Activated T-cell treated with anti-CD3 and anti-CD28 coated beads, Interleukin-2, amount 50 U/mL, for 72 hours (primary cell): ENCODE results near the gene SMOC1. TPM values are rescaled to one million over a fixed set of nuclear protein-coding genes. Genes with fewer than 3 reads are reported as not detected.

Experiments used
- ATAC-seq, 2 donors: fragments of 150-1000 bp; cut with Tn5 transposase; replicated peaks in 1 of 2; 2 replicates each; pipeline ENCODE4 v1.10.0; 2021; ENCODE audit warnings: moderate library complexity in 2 of 2, mild to moderate bottlenecking in 1 of 2
- DNase-seq, 2 donors: peaks; one replicate each; pipeline ENCODE4 v3.0.0; 2021 to 2022; ENCODE audit warnings: mixed read lengths in 1 of 2
- H3K27ac Mint-ChIP-seq: one replicate; pipeline ENCODE4 v1.8.0; 2022; ENCODE audit warnings: mild to moderate bottlenecking, moderate library complexity, mixed read lengths
- H3K27me3 Mint-ChIP-seq: one replicate; pipeline ENCODE4 v1.8.0; 2022; ENCODE audit warnings: low read depth, mixed read lengths
- H3K36me3 Mint-ChIP-seq, 2 donors: one replicate each; pipeline ENCODE4 v1.8.0; 2022; ENCODE audit warnings: mixed read lengths in 2 of 2, mild to moderate bottlenecking in 1 of 2; ENCODE audit not compliant: insufficient read depth in 2 of 2
- H3K4me1 Mint-ChIP-seq: one replicate; pipeline ENCODE4 v1.8.0; 2022; ENCODE audit warnings: low read depth, mixed read lengths
- H3K4me3 Mint-ChIP-seq, 2 donors: one replicate each; pipeline ENCODE4 v1.8.0; 2022; ENCODE audit warnings: mild to moderate bottlenecking in 2 of 2, mixed read lengths in 2 of 2, moderate library complexity in 2 of 2
- H3K9me3 Mint-ChIP-seq, 2 donors: one replicate each; pipeline ENCODE4 v1.8.0; 2022; ENCODE audit warnings: mixed read lengths in 2 of 2
- total RNA-seq, 2 donors: library from RNA; stranded (reverse); gene quantifications; one replicate each; pipeline ENCODE4 v1.2.3, GENCODE V29; 2022

Gene SMOC1
- total RNA-seq, 2 donors from 2014 or later, result not detected

DNA sequence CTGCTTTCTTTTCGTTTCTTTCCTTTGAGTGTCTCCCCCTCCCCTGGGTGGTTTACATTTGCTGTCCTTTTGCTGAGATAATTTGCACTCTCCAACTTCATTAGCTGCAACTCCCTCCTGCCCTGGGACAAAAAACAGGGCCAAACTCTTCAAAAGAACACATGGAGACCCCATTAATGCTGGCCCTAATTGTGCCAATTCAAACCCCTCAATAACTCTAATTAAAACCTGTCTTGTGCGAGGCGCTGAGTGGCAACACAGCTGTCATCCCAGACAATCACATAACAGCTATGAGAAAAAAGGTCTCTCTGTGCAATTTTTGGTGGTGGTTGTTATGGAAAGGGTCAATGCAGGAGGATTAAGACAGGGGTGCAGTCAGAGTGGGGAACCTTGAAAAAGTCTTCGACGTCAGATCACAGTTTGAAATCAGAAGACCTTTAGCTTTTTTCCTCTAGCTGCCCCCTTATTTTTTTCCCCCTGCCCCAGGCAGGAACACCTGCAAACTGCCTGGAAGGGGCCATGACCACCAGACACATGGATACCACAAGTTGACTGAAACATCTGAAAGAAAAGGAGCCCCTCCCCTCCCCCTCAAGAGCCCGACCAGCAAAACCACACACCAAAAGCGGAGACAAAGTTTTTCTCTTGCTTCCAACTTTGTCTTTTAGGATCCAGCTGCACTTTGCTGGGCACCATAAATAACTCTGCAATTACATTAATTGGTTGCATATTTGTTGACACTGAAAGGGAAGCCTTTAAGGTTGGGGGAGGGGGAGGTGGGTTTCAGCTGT, 26.5 kb upstream of the SMOC1 start:
- H3K4me3 Mint-ChIP-seq, result no peak overlapping the region
- DNase-seq (no peak), ATAC-seq (no peak)
- H3K4me1 Mint-ChIP-seq, result no peaks in the 10 kb centered on the region
- no peak overlapping the region for H3K27ac Mint-ChIP-seq
- peaks cover 15% of the 10 kb centered on the region for H3K27me3 Mint-ChIP-seq
- no peaks in the 10 kb centered on the region for H3K36me3 Mint-ChIP-seq
- H3K9me3 Mint-ChIP-seq, result no peaks in the 10 kb centered on the region

DNA sequence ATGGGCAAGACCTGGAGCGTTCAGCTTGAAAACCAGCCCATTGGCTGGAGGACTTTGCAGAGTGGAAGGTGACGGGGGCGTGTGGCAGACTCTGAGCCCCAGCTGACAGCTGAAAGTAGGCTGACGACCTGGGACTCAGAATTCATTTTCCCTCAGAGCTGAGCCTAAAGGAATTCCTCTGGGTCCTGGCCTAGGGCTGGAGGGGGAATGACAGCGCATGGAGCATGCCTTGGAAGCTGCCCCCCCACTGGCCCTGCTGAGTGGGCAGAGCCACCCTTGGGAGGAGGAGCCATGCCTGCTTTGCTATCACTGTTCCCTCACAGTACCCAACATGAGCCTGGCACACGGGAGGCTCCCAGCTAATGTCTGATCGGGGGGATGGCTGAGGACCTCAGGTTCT, 25.4 kb upstream of the SMOC1 start:
- H3K36me3 Mint-ChIP-seq, result no peaks in the 10 kb centered on the region
- H3K27ac Mint-ChIP-seq, result no peak overlapping the region
- no peak overlapping the region for H3K4me3 Mint-ChIP-seq
- H3K27me3 Mint-ChIP-seq, result peaks cover 8% of the 10 kb centered on the region
- H3K9me3 Mint-ChIP-seq, result no peaks in the 10 kb centered on the region
- DNase-seq (no peak), ATAC-seq (no peak)
- no peaks in the 10 kb centered on the region for H3K4me1 Mint-ChIP-seq

DNA sequence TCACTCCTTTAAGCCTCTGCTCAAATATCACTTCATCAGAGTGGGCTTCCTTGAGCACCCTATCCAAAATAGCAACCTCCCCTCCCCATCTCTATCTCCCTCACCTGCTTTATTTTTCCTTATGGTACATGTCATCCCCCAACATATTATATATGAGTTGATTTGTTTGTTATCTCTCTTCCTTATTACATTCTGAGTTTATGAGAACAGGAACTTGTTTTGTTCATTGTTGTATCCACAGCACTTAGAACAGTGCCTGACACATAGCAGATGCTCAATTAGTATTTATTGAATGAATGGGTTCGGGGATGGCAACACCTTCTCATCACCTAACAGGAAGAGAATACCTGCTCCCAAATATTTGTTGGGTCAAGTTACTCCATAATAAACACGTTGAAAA, 24.6 kb upstream of the SMOC1 start:
- no peak overlapping the region for H3K27ac Mint-ChIP-seq
- no peaks in the 10 kb centered on the region for H3K9me3 Mint-ChIP-seq
- ATAC-seq (no peak), DNase-seq (no peak)
- no peaks in the 10 kb centered on the region for H3K36me3 Mint-ChIP-seq
- no peak overlapping the region for H3K4me3 Mint-ChIP-seq
- H3K27me3 Mint-ChIP-seq, result peaks cover 8% of the 10 kb centered on the region
- no peaks in the 10 kb centered on the region for H3K4me1 Mint-ChIP-seq

DNA sequence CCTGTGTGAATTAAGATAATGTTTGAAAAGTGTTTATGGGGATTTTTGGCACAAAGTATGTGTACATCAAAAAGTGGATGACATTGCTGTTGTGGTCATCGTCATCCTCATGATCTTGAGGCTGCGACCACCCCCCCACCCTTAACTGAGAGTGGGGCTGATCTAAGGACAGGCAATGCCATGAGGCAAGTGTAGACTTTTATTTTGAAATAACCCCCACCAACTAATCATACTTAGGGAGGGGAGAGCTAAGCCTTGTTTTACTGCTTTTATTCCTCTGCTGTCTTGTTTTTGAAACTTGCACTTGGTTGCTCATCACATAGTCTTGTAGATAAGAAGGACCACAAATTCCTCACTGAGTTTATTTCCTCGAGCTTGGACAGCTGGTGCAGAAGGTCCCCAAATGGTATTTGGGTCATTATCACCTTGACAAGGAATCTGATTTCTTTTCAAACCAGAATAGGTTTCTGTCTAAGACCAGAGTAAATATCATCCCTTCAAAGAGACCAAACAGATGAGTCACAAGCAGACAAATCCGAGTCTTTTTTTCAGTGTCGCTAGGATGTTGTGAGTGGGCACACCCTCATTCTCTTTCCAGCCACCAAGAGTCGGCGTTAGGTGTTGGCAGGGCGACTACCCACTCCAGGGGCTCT, 23.9 kb upstream of the SMOC1 start:
- Mint-ChIP-seq H3K27ac (no peak overlapping the region), H3K4me1 (no peaks in the 10 kb centered on the region), H3K27me3 (peaks cover 8% of the 10 kb centered on the region), H3K9me3 (no peaks in the 10 kb centered on the region), H3K36me3 (no peaks in the 10 kb centered on the region), H3K4me3 (no peak overlapping the region)
- no peak for ATAC-seq
- DNase-seq, result no peak

DNA sequence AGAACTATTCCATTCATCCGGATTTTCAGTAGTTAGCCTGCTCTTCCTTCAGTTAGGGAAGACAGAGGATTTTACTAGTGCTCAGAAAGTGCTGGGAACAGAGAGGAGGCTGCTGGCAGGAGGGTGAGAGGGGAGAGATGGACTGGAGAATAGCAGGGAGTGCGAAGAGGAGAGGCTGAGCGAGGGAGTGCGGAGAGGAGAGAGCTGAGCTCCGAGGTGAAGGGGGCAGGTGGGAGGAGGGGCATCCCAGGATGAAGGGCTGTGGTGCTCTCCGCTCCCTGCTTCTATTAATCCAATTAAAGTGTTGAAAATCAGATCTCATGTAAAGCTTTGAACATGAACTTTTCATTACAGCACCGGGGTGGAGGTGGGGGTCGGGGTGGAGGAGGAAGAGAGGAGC, 20.4 kb upstream of the SMOC1 start:
- no peak for ATAC-seq
- Mint-ChIP-seq H3K27ac (no peak overlapping the region), H3K9me3 (peaks cover 2% of the 10 kb centered on the region in 2 donors), H3K36me3 (peaks cover 2% of the 10 kb centered on the region in 2 donors), H3K27me3 (peaks cover 12% of the 10 kb centered on the region), H3K4me3 (no peak overlapping the region), H3K4me1 (no peaks in the 10 kb centered on the region)
- DNase-seq, result no peak

DNA sequence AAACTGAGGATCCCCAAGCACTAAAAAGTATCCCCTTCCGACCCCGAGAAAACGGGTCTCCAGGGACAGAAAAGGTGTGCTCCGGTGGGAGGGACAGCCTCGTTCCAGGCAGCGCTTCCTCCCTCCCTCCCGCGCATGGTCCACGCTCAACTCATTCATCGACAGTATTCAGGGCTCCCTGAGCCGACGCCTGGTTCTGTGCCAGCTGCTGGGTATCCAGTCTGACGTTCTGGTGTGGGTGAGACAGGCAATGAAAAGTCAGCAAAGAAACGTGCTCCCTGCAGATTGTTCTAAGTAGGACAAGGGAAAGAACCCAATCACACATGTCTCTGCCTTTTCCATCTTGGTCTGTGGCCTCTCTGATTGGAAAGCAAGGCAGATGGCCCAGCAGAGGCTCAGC, 19.6 kb upstream of the SMOC1 start:
- DNase-seq, result no peak
- Mint-ChIP-seq H3K4me1 (no peaks in the 10 kb centered on the region), H3K9me3 (peaks cover 3 to 6% of the 10 kb centered on the region in 2 donors), H3K27me3 (peaks cover 20% of the 10 kb centered on the region), H3K4me3 (no peak overlapping the region), H3K27ac (no peak overlapping the region), H3K36me3 (peaks cover 2 to 3% of the 10 kb centered on the region in 2 donors)
- ATAC-seq, result no peak

DNA sequence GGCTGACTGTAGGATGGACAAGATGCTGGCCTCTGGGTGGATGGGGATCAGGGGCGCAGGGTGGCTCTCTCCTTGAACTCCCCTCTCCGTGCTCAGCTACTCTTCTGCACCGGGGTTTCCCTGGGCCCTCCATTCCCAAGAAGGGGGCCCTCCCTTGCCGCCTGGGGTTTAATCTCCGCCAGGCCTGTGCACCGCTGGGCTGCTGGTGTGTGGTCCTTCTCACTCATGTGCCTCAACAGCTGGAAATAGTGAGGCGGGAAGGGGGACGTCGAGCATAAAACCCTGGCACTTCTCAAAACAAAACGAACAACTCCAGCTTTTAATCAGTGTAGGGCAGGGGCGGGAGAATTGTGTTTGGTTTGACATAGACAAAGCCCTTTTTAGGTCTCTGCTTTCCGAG, 19.0 kb upstream of the SMOC1 start:
- Mint-ChIP-seq H3K27me3 (peaks cover 21% of the 10 kb centered on the region), H3K36me3 (peaks cover 2 to 3% of the 10 kb centered on the region in 2 donors), H3K27ac (no peak overlapping the region), H3K4me1 (no peaks in the 10 kb centered on the region), H3K4me3 (no peak overlapping the region), H3K9me3 (peaks cover 4 to 9% of the 10 kb centered on the region in 2 donors)
- ATAC-seq (no peak), DNase-seq (no peak)

DNA sequence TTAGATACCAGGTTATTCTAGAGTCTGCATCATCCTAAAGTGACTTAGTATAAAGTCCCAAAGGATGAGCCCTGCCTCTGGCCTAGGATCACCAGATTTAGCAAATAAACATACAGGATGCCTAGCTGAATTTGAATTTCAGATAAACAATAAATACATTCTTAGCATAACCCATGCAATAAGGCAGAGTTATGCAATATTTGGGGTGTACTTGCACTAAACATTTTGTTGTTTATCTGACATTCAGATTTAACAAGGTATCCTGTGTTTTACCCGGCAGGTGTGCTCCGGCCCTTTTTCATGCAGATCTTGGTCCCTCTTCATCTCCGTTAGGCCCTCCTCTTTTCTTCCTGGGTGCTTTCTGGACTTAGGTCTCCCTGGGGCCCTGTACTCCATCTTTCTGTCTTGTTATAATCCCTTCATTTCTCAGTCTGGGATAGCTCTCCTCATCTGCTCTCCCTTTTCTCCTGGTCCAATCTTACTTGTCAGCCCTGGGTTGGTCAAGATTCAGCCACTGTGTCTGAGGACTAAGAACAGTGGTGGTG, 18.1 kb upstream of the SMOC1 start:
- H3K4me3 Mint-ChIP-seq, result no peak overlapping the region
- H3K27me3 Mint-ChIP-seq, result peaks cover 18% of the 10 kb centered on the region

DNA sequence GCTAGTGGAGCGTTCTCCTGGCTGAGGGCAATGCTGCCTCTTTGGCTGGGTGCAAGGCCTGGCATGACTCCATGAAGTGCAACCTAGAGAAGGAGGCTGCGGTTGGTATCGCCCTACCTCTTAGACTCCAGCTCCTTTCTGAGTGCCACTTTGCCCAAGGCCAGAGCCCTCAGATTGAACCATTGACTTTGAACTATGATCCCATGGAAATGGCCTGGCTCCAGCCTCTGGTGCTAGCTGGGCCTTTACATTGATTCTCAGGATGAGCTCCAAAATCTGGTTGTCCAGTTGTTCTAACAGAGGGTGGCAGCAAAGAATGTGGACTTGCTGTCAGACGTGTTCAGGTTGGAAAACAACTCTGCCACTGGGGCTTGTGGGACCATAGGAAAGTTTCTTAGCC, 16.1 kb upstream of the SMOC1 start:
- DNase-seq, result no peak

More for the DNA sequence above, 18.1 kb upstream of the SMOC1 start:
- DNase-seq (no peak), ATAC-seq (no peak)
- Mint-ChIP-seq H3K4me1 (no peaks in the 10 kb centered on the region), H3K9me3 (peaks cover 4 to 11% of the 10 kb centered on the region in 2 donors), H3K27ac (no peak overlapping the region), H3K36me3 (peaks cover 3 to 5% of the 10 kb centered on the region in 2 donors)

DNA sequence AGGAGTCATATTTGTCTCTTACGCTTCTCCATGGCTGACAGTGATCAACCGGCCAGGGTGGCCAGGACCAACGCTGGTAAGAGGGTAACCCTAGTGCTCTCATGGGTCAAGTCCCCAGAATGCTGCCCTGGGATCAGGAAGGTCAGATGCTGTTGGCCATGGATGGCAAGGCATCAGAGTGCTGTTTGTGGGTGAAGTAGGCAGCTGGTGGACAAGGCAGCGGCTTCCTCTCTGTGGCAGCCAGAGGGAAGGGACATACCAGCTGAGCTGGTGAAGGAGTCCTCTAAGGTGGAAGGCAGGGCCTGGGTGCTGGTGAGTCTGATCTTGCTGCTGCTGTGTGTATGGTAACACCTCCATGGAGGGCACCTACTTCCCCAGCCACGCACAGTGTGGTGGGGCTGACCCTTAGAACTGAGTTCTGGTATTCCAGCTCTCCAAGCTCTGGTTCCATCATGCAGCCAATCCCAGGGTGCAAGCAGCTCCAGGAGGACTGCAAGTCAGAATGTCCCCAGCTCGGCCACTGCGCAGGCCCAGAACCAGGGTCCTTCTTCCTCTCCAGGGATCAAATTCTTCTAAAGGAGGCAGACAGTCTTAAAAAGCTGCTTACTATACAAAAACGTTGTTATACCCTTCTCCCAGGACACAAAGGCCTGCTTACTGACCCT, 13.4 kb upstream of the SMOC1 start:
- H3K4me1 Mint-ChIP-seq, result no peaks in the 10 kb centered on the region
- ATAC-seq, result no peak
- H3K9me3 Mint-ChIP-seq, result peaks cover 4 to 17% of the 10 kb centered on the region in 2 donors
- peaks cover 32% of the 10 kb centered on the region for H3K27me3 Mint-ChIP-seq
- no peak for DNase-seq
- no peak overlapping the region for H3K27ac Mint-ChIP-seq
- H3K4me3 Mint-ChIP-seq, result no peak overlapping the region
- peaks cover 3 to 5% of the 10 kb centered on the region in 2 donors for H3K36me3 Mint-ChIP-seq

More for the DNA sequence above, 16.1 kb upstream of the SMOC1 start:
- H3K36me3 Mint-ChIP-seq, result peaks cover 3 to 5% of the 10 kb centered on the region in 2 donors
- H3K4me3 Mint-ChIP-seq, result no peak overlapping the region
- no peak for ATAC-seq
- no peaks in the 10 kb centered on the region for H3K4me1 Mint-ChIP-seq
- peaks cover 4 to 15% of the 10 kb centered on the region in 2 donors for H3K9me3 Mint-ChIP-seq
- no peak overlapping the region for H3K27ac Mint-ChIP-seq
- H3K27me3 Mint-ChIP-seq, result peaks cover 26% of the 10 kb centered on the region

DNA sequence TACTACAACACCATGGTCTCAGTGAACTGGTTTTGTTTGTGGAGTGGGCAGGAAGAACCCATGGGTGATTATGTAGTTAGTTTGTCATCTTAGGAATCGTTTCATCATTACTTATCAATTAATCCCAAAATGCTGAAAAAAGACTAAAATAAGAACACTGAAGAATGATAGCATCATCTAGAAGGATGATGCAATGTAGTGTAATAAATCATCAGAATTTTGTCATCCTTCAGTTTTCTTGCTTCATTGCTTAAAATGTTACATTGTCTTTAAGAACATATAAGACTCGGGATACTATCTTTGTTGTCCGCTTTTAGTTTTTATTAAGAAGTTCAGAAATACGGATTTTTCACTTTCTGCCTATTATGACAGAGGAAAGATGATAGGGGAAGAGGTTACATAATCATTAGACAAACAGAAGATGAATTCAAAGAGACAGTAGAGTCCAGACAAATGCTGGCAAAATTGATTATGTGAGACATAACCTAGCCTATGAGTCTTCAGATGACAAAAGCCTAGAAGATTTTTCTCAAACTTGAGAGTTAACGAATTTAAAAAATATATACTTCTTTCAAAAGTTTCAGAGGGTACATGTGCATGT, 10.8 kb upstream of the SMOC1 start:
- ATAC-seq, result no peak
- H3K27me3 Mint-ChIP-seq, result peaks cover 40% of the 10 kb centered on the region

DNA sequence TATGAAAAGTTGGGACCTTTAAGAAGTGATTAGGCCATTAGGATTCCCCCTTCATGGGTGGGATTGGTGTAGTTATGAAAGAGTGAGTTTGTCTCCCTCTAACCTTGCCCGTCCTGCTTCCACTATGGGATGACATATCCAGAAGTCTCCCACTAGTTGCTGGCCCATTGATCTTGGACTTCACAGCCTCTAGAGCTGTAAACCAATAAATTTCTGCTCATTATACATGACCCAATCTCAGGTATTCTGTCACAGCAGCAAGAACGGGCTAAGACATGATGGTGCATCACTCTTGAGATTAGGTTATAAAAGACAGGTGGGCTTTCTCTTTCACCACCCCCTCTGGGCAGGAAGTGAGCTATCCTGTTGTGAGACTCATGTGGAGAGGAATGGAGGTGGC, 8.6 kb upstream of the SMOC1 start:
- H3K9me3 Mint-ChIP-seq, result peaks cover 0 to 6% of the 10 kb centered on the region in 2 donors
- no peaks in the 10 kb centered on the region for H3K4me1 Mint-ChIP-seq
- no peak overlapping the region for H3K4me3 Mint-ChIP-seq
- H3K27ac Mint-ChIP-seq, result no peak overlapping the region
- DNase-seq (no peak), ATAC-seq (no peak)
- H3K27me3 Mint-ChIP-seq, result peaks cover 28% of the 10 kb centered on the region
- peaks cover 0 to under 1% of the 10 kb centered on the region in 2 donors for H3K36me3 Mint-ChIP-seq

More for the DNA sequence above, 10.8 kb upstream of the SMOC1 start:
- Mint-ChIP-seq H3K4me3 (no peak overlapping the region), H3K9me3 (peaks cover 4 to 17% of the 10 kb centered on the region in 2 donors), H3K36me3 (peaks cover 3 to 5% of the 10 kb centered on the region in 2 donors), H3K27ac (peak overlapping the region; percentile 79), H3K4me1 (no peaks in the 10 kb centered on the region)
- DNase-seq, result no peak
